Endodermal cell (in vitro differentiated cells): Measurements from ENCODE around the gene RASGEF1C. TPM values are rescaled to one million over a fixed set of nuclear protein-coding genes. Genes with fewer than 3 reads are reported as not detected.
A peak's percentile ranks its signal among the peaks of the same experiment; 100 is the strongest.

Experiments used
- DNase-seq: peaks from one replicate; pipeline ENCODE4 v3.0.0-alpha.2; 2017
- H3K27ac ChIP-seq: 2 replicates; pipeline ENCODE4 v1.5.1; 2013; ENCODE audit warnings: mild to moderate bottlenecking, low read depth, low read length, moderate library complexity
- H3K27me3 ChIP-seq: 2 replicates; pipeline ENCODE4 v1.6.1; 2013; ENCODE audit warnings: mild to moderate bottlenecking, low read length, moderate library complexity; ENCODE audit not compliant: insufficient read depth, control insufficient read depth, poor library complexity, severe bottlenecking
- H3K36me3 ChIP-seq: 2 replicates; pipeline ENCODE4 v1.7.0; 2013; ENCODE audit warnings: mild to moderate bottlenecking, low read length, moderate library complexity; ENCODE audit not compliant: control insufficient read depth, insufficient read depth
- H3K4me1 ChIP-seq: one replicate; pipeline ENCODE4 v1.7.0; 2013; ENCODE audit warnings: low read length; ENCODE audit not compliant: control insufficient read depth, insufficient read depth
- H3K4me3 ChIP-seq: 2 replicates; pipeline ENCODE4 v1.5.1; 2013; ENCODE audit warnings: mild to moderate bottlenecking, low read length, moderate library complexity
- H3K9ac ChIP-seq: 2 replicates; pipeline ENCODE4 v1.6.1; 2013; ENCODE audit warnings: mild to moderate bottlenecking, low read length, moderate library complexity; ENCODE audit not compliant: poor library complexity, severe bottlenecking; ENCODE audit errors: extremely low read depth
- H3K9me3 ChIP-seq: 2 replicates; pipeline ENCODE4 v1.6.1; 2013; ENCODE audit warnings: mild to moderate bottlenecking, low read length, moderate library complexity; ENCODE audit not compliant: control insufficient read depth
- H3K27ac Mint-ChIP-seq: 2 replicates; pipeline ENCODE4 v1.8.0; 2020; ENCODE audit warnings: mixed read lengths
- H3K27me3 Mint-ChIP-seq: 2 replicates; pipeline ENCODE4 v1.8.0; 2021; ENCODE audit warnings: mild to moderate bottlenecking, mixed read lengths; ENCODE audit not compliant: insufficient read depth
- H3K36me3 Mint-ChIP-seq: 2 replicates; pipeline ENCODE4 v1.8.0; 2020; ENCODE audit warnings: low read depth, mixed read lengths
- H3K4me1 Mint-ChIP-seq: 2 replicates; pipeline ENCODE4 v1.8.0; 2020; ENCODE audit warnings: mixed read lengths
- H3K4me3 Mint-ChIP-seq: 2 replicates; pipeline ENCODE4 v1.8.0; 2020; ENCODE audit warnings: mild to moderate bottlenecking, moderate library complexity, mixed read lengths
- H3K9me3 Mint-ChIP-seq: 2 replicates; pipeline ENCODE4 v1.8.0; 2020; ENCODE audit warnings: mild to moderate bottlenecking, mixed read lengths
- CTCF ChIP-seq: fragments of 200-600 bp; sonication (generic); conservative IDR thresholded peaks from 2 replicates; pipeline ENCODE4 v1.5.0; 2021; ENCODE audit warnings: antibody characterized with exemption, mild to moderate bottlenecking
- WGBS, 2 experiments: methylation state at CpG; one replicate each; pipeline versions ENCODE4 v1.1.5 to v1.1.7; 2013; ENCODE audit warnings: missing lambda C conversion rate in 2 of 2, mixed read lengths in 1 of 2; ENCODE audit not compliant: insufficient coverage in 1 of 2, insufficient read length in 1 of 2; 5-methylcytosine and 5-hydroxymethylcytosine counted together
- total RNA-seq, 2 donors: library from RNA; stranded (reverse); fragmentation: NEBNext Ultra II Directional in 1 of 2; extraction: Animal tissue kit (Norgen Biotek cat#: 25700) in 1 of 2; gene quantifications; 2 replicates in 1 of 2; 3 replicates in 1 of 2; pipeline ENCODE4 v1.2.1, GENCODE V29; 2021

Gene RASGEF1C
- total RNA-seq, 2 donors from 2014 or later, result 0.62 to 0.75 TPM

GRCh38 chr5:180166176-180166575, 42.8 kb downstream of the RASGEF1C start:
- peaks cover 3% of the 10 kb centered on the region for H3K9me3 Mint-ChIP-seq
- no peaks in the 10 kb centered on the region for H3K36me3 Mint-ChIP-seq
- peaks cover 2% of the 10 kb centered on the region for H3K4me1 Mint-ChIP-seq
- no peak overlapping the region for H3K27ac Mint-ChIP-seq
- Histone ChIP-seq H3K9ac (no peak overlapping the region), H3K27ac (no peak overlapping the region), H3K27me3 (no peaks in the 10 kb centered on the region), H3K9me3 (no peaks in the 10 kb centered on the region), H3K36me3 (no peaks in the 10 kb centered on the region), H3K4me1 (no peaks in the 10 kb centered on the region), H3K4me3 (no peak overlapping the region)
- 69 to 100% methylated on average over 1 to 2 of the region's 2 CpGs for WGBS, 2 experiments
- no peak for TF ChIP-seq CTCF
- H3K27me3 Mint-ChIP-seq, result no peaks in the 10 kb centered on the region
- DNase-seq, result no peak
- H3K4me3 Mint-ChIP-seq, result no peak overlapping the region

GRCh38 chr5:180162304-180162661, 46.7 kb downstream of the RASGEF1C start:
- Histone ChIP-seq H3K9ac (no peak overlapping the region), H3K27me3 (no peaks in the 10 kb centered on the region), H3K36me3 (no peaks in the 10 kb centered on the region), H3K9me3 (no peaks in the 10 kb centered on the region), H3K27ac (no peak overlapping the region), H3K4me1 (no peaks in the 10 kb centered on the region), H3K4me3 (no peak overlapping the region)
- Mint-ChIP-seq H3K9me3 (peaks cover 3% of the 10 kb centered on the region), H3K27me3 (peaks cover 5% of the 10 kb centered on the region), H3K4me3 (no peak overlapping the region), H3K36me3 (no peaks in the 10 kb centered on the region), H3K4me1 (no peaks in the 10 kb centered on the region), H3K27ac (no peak overlapping the region)
- TF ChIP-seq CTCF, result no peak
- DNase-seq, result no peak
- WGBS, 2 experiments, result 88 to 100% methylated on average over 2 to 4 of the region's 5 CpGs

- WGBS, 2 experiments, result 88 to 94% methylated on average over 18 to 39 of the region's 39 CpGs
- no peaks in the 10 kb centered on the region for H3K9me3 ChIP-seq
- peaks cover 3% of the 10 kb centered on the region for H3K9me3 Mint-ChIP-seq
- no peaks in the 10 kb centered on the region for H3K4me1 Mint-ChIP-seq
- peak; percentile 56 for DNase-seq
- H3K36me3 ChIP-seq, result no peaks in the 10 kb centered on the region
- no peak overlapping the region for H3K27ac ChIP-seq
- peak; percentile 56 for TF ChIP-seq CTCF
- H3K27me3 Mint-ChIP-seq, result peaks cover 5% of the 10 kb centered on the region
- no peaks in the 10 kb centered on the region for H3K4me1 ChIP-seq
- H3K36me3 Mint-ChIP-seq, result no peaks in the 10 kb centered on the region
- no peak overlapping the region for H3K4me3 Mint-ChIP-seq
- no peak overlapping the region for H3K4me3 ChIP-seq
- H3K9ac ChIP-seq, result no peak overlapping the region
- no peak overlapping the region for H3K27ac Mint-ChIP-seq
- H3K27me3 ChIP-seq, result no peaks in the 10 kb centered on the region
These were observed 47.3 kb downstream of the RASGEF1C start for GRCh38 chr5:180161420-180162303.
